ENCODE measurements around the gene C1orf159. TPM values are rescaled to one million over a fixed set of nuclear protein-coding genes. Genes with fewer than 3 reads are reported as not detected.

The C1orf159 gene
- total RNA-seq, 1 donor from 2014 or later: 9.7 TPM

DNA sequence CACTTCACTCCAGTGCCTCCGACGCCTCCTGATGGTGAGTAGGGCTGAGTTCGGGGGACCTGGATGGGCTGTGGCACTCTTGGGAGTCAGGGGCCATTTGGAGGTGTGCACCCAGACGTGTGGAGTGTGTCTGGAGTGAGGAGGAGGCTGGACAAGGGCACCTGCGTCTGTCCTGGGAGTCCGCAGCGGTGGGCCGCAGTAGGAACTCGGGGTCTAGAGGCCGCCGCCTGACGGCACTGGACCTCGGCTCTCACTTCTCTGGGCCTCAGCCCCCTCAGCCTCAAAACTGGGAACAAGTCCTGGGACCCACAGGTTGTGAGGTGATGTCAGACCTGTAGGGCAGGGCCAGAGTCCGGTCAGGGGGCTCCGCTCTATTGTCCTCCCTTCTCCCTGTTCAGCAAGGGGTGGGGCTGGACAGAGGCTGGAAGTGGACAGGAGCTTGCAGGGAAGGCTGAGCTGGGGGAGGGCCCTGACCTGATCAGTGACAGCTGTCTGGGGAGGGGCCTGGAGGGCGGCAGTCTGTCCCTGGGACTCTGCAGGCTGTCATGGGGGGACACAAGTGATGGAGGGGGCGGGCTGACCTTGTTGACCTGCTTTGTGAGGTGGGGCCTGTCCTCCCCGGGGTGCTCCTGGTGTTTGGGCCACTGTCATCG, 80.5 kb downstream of the C1orf159 start:
- ATAC-seq (no peak), DNase-seq (no peak)
- H3K4me3 ChIP-seq: no peak overlapping the region
- intact Hi-C loops (cut with DNase I): no loop called here
- no peaks in the 10 kb centered on the region for H3K9me3 ChIP-seq
- TF ChIP-seq, protein P1, sequence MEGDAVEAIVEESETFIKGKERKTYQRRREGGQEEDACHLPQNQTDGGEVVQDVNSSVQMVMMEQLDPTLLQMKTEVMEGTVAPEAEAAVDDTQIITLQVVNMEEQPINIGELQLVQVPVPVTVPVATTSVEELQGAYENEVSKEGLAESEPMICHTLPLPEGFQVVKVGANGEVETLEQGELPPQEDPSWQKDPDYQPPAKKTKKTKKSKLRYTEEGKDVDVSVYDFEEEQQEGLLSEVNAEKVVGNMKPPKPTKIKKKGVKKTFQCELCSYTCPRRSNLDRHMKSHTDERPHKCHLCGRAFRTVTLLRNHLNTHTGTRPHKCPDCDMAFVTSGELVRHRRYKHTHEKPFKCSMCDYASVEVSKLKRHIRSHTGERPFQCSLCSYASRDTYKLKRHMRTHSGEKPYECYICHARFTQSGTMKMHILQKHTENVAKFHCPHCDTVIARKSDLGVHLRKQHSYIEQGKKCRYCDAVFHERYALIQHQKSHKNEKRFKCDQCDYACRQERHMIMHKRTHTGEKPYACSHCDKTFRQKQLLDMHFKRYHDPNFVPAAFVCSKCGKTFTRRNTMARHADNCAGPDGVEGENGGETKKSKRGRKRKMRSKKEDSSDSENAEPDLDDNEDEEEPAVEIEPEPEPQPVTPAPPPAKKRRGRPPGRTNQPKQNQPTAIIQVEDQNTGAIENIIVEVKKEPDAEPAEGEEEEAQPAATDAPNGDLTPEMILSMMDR (IDR thresholded peaks at IDR 0.05): no peak
- no peak overlapping the region for H3K27ac ChIP-seq
- peaks cover 4% of the 10 kb centered on the region for H3K27me3 ChIP-seq
- no peaks in the 10 kb centered on the region for H3K36me3 ChIP-seq
- H3K4me1 ChIP-seq: peaks cover 23% of the 10 kb centered on the region

DNA sequence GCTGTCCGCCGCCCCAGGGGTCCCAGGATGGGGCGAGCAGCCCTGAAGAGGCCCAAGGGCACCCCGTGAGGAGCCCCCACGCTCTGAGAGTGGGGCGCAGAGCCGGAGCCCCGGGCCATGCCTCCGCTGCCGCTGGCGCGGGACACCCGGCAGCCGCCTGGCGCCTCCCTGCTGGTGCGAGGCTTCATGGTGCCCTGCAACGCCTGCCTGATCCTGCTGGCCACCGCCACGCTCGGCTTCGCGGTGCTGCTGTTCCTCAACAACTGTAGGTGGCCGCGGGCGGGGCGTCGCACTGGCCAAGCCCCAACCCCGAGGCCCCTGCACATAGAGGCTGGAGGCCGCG, 81.5 kb downstream of the C1orf159 start:
- no peaks in the 10 kb centered on the region for H3K9me3 ChIP-seq
- H3K36me3 ChIP-seq: no peaks in the 10 kb centered on the region
- H3K4me3 ChIP-seq: no peak overlapping the region
- ATAC-seq (no peak), DNase-seq (no peak)
- TF ChIP-seq, protein P1 (IDR thresholded peaks at IDR 0.05): no peak
- peaks cover 14% of the 10 kb centered on the region for H3K4me1 ChIP-seq
- H3K27ac ChIP-seq: no peak overlapping the region
- peaks cover 4% of the 10 kb centered on the region for H3K27me3 ChIP-seq
- intact Hi-C loops (cut with DNase I): no loop called here

DNA sequence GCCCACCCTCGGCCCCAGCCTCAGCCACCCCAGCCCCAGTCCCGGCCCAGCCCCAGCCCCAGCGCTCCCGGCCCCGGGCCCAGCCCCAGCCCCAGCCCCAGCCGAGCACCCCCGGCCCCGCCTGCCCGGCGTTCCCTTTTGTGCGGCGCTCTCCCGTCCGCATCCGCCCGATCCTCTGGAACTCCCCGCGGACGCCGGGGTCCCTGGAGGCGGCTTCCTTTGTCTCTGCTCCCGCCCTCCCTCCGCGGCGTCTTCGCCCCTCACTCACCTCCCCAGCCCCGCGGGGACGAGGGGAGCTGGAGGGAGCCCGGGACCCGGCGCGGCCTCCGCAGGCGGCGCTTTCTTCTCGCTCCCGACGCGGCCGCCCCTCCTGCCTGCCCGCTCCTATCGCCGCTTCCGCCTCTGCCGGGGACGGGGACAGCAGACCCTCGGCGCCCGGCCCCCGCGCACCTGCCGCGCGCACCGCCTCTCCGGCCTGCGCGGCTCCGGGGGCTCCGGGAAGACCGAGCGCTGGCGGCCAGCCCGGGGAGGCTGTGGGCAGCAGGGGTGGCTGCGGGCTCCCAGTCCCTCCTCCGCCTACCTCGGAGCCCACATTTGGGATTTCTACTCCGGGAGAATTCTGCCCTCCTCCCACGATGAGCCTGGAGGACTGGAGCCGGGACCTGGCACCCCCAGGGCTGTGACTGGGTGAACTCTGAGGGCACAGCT, 82.0 kb downstream of the C1orf159 start:
- TF ChIP-seq, protein P1 (IDR thresholded peaks at IDR 0.05): no peak
- peaks cover 4% of the 10 kb centered on the region for H3K27me3 ChIP-seq
- intact Hi-C loops (cut with DNase I): no loop called here
- DNase-seq: no peak
- H3K36me3 ChIP-seq: no peaks in the 10 kb centered on the region
- H3K9me3 ChIP-seq: no peaks in the 10 kb centered on the region
- H3K4me1 ChIP-seq: peaks cover 9% of the 10 kb centered on the region
- ATAC-seq: no peak
- no peak overlapping the region for H3K27ac ChIP-seq
- no peak overlapping the region for H3K4me3 ChIP-seq

DNA sequence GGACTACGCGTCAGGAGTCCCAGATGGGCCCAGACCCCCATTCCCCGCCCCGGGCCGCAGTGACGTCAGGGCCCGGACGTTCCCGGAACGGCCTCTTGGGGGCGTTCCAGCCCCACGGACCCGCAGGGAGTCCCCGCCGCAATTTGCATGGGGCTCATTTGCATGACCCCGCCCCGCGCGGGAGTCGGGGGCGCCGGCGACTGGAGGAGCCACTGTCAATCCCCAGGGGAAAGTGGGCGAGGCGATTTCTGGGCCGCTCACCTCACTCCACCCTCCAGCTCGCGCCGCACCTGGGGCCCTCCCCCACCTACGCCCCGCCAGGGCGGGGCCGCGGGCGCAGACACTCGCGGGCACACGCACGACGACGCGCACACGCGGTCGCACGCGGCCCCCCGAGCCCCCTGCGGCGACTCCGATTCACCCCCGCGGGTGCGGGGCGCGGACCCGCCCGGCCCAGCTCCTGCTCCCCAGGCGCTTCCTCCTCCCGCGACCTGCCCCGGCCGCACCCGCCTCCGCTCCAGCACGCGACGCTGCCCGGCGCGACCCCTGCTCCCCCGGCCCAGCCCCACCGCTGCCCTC, 82.8 kb downstream of the C1orf159 start:
- Histone ChIP-seq H3K27me3 (peaks cover 4% of the 10 kb centered on the region), H3K36me3 (no peaks in the 10 kb centered on the region), H3K27ac (no peak overlapping the region), H3K4me3 (peak overlapping the region; percentile 44), H3K4me1 (peaks cover 7% of the 10 kb centered on the region), H3K9me3 (no peaks in the 10 kb centered on the region)
- TF ChIP-seq, protein P1 (IDR thresholded peaks at IDR 0.05): peak; percentile 65
- ATAC-seq: peak; percentile 89
- peak; percentile 91 for DNase-seq
- intact Hi-C loops (cut with DNase I): no loop called here

DNA sequence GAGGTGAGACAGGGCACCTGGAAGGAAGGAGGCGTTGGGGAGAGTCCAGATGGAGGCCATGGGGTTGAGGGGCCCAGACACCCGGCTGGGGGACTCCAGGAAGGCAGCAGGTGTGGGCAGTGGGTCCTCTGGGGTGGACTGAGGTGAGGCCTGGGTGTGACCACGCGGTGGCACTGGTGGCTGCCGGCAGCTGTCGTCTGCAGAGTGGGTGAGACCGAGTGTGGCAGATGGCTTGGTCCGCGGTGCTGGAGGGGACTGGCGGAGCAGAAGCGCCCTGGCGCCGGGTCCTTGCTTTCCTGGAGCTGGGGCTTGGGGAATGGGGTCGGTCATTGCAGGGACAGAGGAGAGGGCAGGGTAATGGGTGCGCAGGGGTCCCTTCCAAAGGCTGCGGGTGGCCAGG, 83.5 kb downstream of the C1orf159 start:
- TF ChIP-seq, protein P1 (IDR thresholded peaks at IDR 0.05): no peak
- peaks cover 4% of the 10 kb centered on the region for H3K27me3 ChIP-seq
- no peak for DNase-seq
- intact Hi-C loops (cut with DNase I): no loop called here
- H3K9me3 ChIP-seq: no peaks in the 10 kb centered on the region
- H3K4me1 ChIP-seq: peaks cover 7% of the 10 kb centered on the region
- ATAC-seq: peak; percentile 55
- no peaks in the 10 kb centered on the region for H3K36me3 ChIP-seq
- no peak overlapping the region for H3K27ac ChIP-seq
- peak overlapping the region; percentile 44 for H3K4me3 ChIP-seq

Other genes with a start within 250 kb of the C1orf159 start
- 6.0 TPM for gene SAMD11, start 192.2 kb downstream of the C1orf159 start, total RNA-seq
- gene NOC2L, start 156.8 kb downstream of the C1orf159 start, total RNA-seq: 54.5 TPM
- gene KLHL17, start 155.5 kb downstream of the C1orf159 start, total RNA-seq: 17.0 TPM
- gene PLEKHN1, start 149.6 kb downstream of the C1orf159 start, total RNA-seq: 2.1 TPM
- gene PERM1, start 134.0 kb downstream of the C1orf159 start, total RNA-seq: 0.35 TPM
- 26.8 TPM for gene HES4, start 116.0 kb downstream of the C1orf159 start, total RNA-seq
- gene ISG15, start 102.6 kb downstream of the C1orf159 start, total RNA-seq: 93.6 TPM
- 135 TPM for gene AGRN, start 96.0 kb downstream of the C1orf159 start, total RNA-seq
- 0.55 TPM for gene RNF223, start 41.8 kb downstream of the C1orf159 start, total RNA-seq
- gene TTLL10, start 57.8 kb upstream of the C1orf159 start, total RNA-seq: not detected
- 0.98 TPM for gene TNFRSF18, start 90.5 kb upstream of the C1orf159 start, total RNA-seq
- 7.7 TPM for gene TNFRSF4, start 98.1 kb upstream of the C1orf159 start, total RNA-seq
- 132 TPM for gene SDF4, start 115.9 kb upstream of the C1orf159 start, total RNA-seq
- 16.7 TPM for gene B3GALT6, start 116.1 kb upstream of the C1orf159 start, total RNA-seq
- 2.6 TPM for gene C1QTNF12, start 130.6 kb upstream of the C1orf159 start, total RNA-seq
- 52.5 TPM for gene UBE2J2, start 157.8 kb upstream of the C1orf159 start, total RNA-seq
- gene SCNN1D, start 164.3 kb upstream of the C1orf159 start, total RNA-seq: 3.6 TPM
- 55.2 TPM for gene ACAP3, start 191.8 kb upstream of the C1orf159 start, total RNA-seq
- 14.2 TPM for gene PUSL1, start 192.5 kb upstream of the C1orf159 start, total RNA-seq
- gene INTS11, start 208.6 kb upstream of the C1orf159 start, total RNA-seq: 81.9 TPM
- gene CPTP, start 208.7 kb upstream of the C1orf159 start, total RNA-seq: 20.4 TPM
- 0.32 TPM for gene TAS1R3, start 215.2 kb upstream of the C1orf159 start, total RNA-seq
- 66.0 TPM for gene DVL1, start 233.3 kb upstream of the C1orf159 start, total RNA-seq
- gene MXRA8, start 242.5 kb upstream of the C1orf159 start, total RNA-seq: 66.3 TPM

Measured in upper lobe of right lung (tissue), 1 donor.